ENCODE data around the gene FHIT.

GRCh38 chr3:60065227-60065868 is 1185.9 kb downstream of the FHIT start:
- TF ChIP-seq POLR2A (IDR thresholded peaks at IDR 0.05), result no peak
- no peak for TF ChIP-seq CTCF (IDR thresholded peaks at IDR 0.05)

All from suprapubic skin (tissue), 3 donors.